ENCODE data around the gene RNF220.
"Not testable (repeated sequence)": the region's sequence is repeated elsewhere in the genome, so short reads cannot be mapped to it uniquely, and the experiment has no call there.

Gene RNF220

GRCh38 chr1:44663417-44663816, 258.4 kb downstream of the RNF220 start:
- H3K4me3 ChIP-seq (ENCODE audit: low read depth, low read length): no peak overlapping the region
- TF ChIP-seq CTCF (IDR thresholded peaks at IDR 0.05; ENCODE audit: control insufficient read depth, extremely low read depth, insufficient read depth): no peak
- no peak for DNase-seq (ENCODE audit: low read depth)

- TF ChIP-seq CTCF (IDR thresholded peaks at IDR 0.05; ENCODE audit: control insufficient read depth, extremely low read depth, insufficient read depth): no peak
- DNase-seq (ENCODE audit: low read depth): no peak
- no peak overlapping the region for H3K4me3 ChIP-seq (ENCODE audit: low read depth, low read length)
Observed at GRCh38 chr1:44664730-44665370, 259.8 kb downstream of the RNF220 start.

GRCh38 chr1:44666719-44667118, 261.7 kb downstream of the RNF220 start:
- not testable (repeated sequence) for DNase-seq (ENCODE audit: low read depth)

GRCh38 chr1:44670751-44671640, 265.9 kb downstream of the RNF220 start:
- no peak overlapping the region for H3K4me3 ChIP-seq (ENCODE audit: low read depth, low read length)
- no peak for DNase-seq (ENCODE audit: low read depth)
- TF ChIP-seq CTCF (IDR thresholded peaks at IDR 0.05; ENCODE audit: control insufficient read depth, extremely low read depth, insufficient read depth): no peak

More at GRCh38 chr1:44666719-44667118, 261.7 kb downstream of the RNF220 start:
- H3K4me3 ChIP-seq (ENCODE audit: low read depth, low read length): not testable (repeated sequence)

GRCh38 chr1:44672254-44672955, 267.4 kb downstream of the RNF220 start:
- no peak overlapping the region for H3K4me3 ChIP-seq (ENCODE audit: low read depth, low read length)

GRCh38 chr1:44672961-44673674, 268.1 kb downstream of the RNF220 start:
- peak overlapping the region; percentile 75 for H3K4me3 ChIP-seq (ENCODE audit: low read depth, low read length)
- TF ChIP-seq CTCF (IDR thresholded peaks at IDR 0.05; ENCODE audit: control insufficient read depth, extremely low read depth, insufficient read depth): no peak
- DNase-seq (ENCODE audit: low read depth): no peak

More at GRCh38 chr1:44672254-44672955, 267.4 kb downstream of the RNF220 start:
- DNase-seq (ENCODE audit: low read depth): no peak
- no peak for TF ChIP-seq CTCF (IDR thresholded peaks at IDR 0.05; ENCODE audit: control insufficient read depth, extremely low read depth, insufficient read depth)
